T-helper 22 cell (primary cell): ENCODE measurements around the gene OSTC.
"Not testable (repeated sequence)": the region's sequence is repeated elsewhere in the genome, so short reads cannot be mapped to it uniquely, and the experiment has no call there.

Experiments
- DNase-seq: peaks from one replicate; pipeline ENCODE4 v3.0.0-alpha.2; 2020; ENCODE audit warnings: low read depth

OSTC gene

DNA sequence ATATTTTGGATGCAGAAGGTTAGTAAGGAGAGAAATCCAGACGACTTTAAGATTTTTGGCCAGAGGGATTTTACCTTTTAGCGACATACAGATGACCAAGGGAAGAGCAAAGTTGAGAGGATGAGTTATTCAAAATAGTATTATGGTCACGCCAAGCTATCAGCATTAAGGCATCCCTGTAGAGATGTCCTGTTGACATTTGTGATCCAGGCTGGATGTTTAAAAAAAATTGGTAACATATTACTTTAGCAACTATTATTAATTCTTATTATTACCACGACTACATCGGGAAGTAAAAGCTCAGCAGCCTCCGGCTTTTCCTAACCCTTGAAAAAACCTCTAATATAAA is 562 bp upstream of the OSTC start:
- no peak for DNase-seq

DNA sequence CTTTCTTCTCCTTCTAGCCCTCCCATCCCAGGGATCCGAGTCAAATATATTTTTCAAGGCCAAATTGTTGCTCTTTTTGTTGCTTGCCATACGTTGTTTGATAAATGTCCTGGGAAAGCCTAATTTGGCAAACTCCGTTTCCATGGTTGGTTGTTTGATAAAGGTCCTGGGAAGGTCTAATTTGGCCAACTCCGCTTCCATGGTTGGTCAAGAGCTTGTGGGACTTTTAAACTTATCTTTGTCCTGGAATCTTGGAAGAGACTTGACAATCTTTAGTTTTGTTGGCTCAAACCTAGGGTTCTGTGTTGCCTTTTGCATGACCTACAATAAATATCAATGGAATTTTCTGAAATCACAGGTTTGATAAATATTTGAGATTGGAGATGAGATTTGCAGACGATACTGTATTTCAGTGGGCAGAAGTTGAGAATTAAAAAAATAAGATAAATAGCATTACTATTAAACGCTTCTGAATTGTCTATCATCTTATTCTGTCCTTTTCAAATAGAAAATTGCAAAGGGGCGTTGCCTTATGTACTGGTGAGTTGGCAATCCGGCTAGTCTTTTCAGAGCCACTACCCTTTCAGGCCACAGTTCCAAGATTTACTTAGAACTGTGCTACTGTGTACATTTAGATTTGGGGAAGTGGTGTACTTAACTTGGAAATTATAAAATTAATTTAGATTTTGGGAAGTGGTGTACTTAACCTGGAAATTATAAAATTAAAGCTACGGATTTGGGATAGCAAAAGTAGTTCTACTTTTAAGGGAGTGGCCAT is 804 bp downstream of the OSTC start:
- DNase-seq = no peak

DNA sequence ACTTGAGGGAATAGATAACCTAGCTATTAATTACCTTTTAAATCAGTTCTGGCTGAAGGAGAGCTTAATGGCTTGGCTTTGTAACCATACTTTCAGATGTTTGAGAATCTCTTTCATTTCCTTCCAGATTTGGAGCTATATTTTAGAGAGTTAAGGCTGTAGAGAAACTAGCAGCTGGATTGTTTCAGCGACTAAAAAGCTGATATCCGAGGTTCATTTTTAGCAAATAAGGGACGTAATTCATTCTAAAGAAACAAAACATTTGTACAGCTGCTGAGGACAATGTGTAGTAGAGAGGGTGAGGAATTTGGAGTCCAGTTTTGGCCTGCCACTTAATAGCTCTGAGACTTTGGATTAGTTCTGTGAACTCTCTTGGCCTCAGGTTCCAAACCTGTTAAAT is 12.2 kb downstream of the OSTC start:
- DNase-seq = no peak

DNA sequence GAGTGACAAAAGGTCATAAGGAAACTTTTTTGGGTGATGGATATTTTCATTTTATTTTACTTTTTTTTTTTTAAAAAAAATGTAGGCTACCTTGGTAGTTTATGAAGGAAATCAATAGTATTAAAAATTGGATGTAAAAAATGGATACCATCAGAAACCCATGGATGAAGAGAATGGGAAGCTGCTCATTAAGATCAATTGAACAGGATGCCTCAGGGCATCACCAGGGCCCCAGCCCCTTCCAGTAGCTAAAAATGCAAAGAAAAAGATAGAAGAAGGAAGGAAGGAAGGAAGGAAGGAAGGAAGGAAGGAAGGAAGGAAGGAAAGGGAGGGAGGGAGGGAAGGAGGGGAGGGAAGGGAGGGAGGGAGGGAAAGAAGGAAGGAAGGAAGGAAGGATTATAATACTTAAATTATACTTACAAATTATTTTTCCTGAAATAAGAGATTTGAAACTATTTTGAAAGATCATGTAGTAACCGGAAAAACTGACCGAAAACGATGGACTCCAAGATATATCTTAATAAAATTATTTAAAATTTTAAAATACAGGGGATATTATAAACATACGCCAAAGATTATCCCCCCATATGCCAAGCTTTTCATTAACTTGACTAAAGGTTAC is 24.1 kb downstream of the OSTC start:
- no peak for DNase-seq

DNA sequence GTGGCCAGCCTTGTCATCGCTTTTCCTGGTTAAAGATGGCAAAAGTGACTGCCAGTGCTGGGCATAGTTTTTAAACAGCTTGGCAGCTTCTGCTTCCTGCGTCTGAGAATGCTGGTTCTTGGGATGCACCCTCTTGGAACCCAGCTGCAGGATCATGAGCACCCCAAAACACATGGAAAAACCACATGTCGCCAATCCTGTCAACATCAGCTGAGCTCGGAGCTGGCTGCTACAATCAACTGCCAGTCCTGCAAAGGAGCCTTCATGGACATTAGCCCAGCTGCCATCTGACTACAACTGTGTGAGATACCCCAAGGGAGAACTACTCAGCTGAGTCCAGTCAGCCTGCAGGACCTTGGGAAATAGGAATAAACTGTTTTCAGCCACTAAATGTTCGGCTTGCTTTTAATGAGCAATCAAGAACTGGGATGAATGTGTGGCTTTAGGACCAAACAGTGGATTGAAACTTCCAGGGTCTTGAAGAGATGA is 31.0 kb downstream of the OSTC start:
- DNase-seq = no peak

DNA sequence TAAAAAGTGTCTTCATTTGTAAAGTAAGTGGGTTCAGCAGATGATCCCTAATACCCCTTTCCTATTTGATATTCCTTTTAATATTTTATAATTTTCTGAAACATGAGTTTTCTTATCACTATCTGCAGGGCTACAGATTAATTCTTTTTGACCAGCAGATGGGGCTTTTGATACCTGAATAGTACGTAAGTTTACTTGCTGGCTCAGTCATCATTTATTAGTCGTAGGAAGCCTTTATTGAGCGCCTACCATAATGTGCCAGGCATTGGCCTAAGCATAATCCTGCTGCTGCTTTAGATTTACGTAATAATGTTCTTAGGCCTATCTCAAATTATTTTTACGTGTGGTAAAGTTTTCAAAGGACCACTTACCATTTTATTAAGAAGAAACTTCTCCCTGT is 33.1 kb downstream of the OSTC start:
- no peak for DNase-seq

DNA sequence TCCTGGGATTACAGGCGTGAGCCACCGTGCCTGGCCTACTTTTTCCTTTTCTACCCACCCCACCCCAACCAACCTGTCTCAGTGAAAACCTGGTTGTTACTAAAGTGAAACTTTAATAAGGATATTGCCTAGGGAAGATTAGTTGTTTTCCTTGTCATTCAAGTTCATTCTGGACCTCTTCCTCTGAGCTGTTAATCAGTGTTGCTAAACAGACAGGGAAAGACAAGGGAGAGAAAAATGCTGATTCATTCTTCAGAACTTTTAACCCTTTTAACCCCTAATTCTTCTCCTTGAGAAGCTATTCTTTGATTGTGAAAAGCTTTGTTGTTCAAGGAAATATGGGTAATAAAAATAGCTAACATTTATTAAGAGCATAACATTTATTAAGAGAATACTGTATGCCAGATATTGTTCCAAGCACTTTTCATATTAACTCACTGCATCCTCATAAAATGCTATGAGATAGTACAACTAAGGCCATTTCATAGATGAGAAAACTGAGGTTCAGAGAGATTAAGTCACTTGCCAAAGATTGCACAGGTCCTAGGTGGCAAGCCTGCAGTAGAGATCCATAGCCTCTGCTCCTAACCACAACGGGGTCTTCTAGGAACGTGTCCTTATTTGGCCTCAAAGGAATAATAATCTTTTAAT is 34.8 kb downstream of the OSTC start:
- no peak for DNase-seq

DNA sequence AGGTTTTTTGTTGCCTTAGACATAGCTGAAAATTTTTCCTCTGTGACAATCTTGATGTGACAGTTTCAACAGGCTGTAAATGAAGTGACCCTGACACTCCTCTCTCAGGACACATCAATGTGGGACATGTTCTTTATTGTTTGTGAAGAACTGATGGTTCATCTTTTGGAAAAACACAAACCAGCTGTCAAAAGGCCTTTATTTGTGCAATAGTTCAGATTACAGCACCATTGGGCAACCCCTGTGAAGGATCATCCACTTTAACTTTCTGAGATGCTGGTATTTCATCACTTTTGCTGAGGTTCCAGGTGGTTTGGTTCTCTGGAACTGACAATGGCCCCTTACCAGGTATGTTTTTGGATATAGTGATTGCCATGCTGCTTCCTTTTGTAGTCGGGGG is 40.3 kb downstream of the OSTC start:
- no peak for DNase-seq

DNA sequence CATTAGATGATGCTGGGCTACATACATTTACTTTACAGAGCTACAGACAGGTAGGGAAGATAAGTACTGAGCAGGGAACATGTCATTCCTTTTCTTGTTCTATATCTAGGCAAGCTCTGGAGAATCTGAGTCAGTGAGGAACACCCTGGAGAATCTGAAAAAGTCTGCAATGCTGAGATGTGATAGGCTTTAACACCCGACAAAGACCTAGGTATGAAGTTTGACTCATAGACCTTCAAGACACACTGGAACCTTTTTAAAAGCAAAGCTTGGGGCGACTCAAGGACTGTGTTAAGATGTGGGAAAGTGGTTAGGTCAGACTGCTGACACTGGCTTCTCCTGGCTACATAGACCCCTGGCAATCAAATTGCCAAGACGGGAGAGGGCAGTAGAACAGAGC is 42.8 kb downstream of the OSTC start:
- DNase-seq = no peak

DNA sequence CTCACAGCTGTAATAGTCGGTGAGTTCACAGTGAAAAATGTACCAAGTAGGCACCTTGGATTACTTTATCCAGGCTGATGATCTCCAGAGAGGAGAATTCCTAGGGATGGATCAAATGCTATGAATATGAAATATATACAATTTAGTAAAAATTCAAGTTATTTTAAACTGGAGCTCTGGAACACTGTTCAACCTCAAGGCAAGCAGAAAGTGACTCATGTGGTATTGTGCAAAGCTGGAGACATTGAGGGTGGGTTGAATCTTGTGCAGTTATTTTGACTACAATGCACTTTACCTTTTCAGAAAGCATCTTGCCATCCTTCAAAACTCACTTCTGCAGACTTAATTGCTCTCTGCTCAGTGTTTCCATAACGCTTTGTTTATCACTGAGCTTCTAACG is 43.4 kb downstream of the OSTC start:
- no peak for DNase-seq

DNA sequence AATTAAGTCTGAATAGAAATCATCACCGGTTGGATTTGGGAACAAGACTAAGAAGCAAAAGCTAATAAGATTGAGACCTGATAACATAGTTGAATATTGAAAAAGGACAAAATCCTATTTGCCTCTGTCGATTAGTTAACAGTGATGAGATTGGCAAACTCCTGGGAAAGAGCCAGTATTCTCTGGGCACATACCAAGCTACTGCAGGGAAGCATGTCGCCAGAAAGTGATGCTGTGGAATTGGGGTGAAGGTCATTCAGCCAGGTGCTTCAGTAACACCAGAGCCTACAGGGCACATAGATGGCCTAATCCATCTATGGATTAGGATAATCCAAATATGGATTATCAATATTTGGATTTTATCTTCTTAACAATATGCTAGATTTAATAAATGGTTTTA is 44.0 kb downstream of the OSTC start:
- DNase-seq = no peak

DNA sequence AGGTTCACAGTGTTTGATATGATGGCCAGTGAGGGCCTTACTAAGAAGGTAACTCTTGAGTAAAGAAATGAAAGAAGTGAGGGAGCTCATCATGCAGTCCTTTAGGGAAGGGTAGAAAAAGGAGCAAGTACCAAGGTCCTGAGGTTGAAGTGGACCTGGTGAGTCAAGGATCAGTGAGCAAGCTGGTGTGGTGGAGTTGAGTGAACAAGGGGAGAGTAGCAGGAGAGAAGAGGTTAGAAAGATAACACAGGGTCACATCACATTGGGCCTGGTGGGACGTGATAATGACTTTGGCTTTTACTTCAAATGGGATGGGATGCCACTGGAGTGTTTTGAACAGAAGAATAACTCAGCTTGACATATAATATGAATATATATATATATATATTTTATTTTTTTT is 44.7 kb downstream of the OSTC start:
- DNase-seq = no peak

DNA sequence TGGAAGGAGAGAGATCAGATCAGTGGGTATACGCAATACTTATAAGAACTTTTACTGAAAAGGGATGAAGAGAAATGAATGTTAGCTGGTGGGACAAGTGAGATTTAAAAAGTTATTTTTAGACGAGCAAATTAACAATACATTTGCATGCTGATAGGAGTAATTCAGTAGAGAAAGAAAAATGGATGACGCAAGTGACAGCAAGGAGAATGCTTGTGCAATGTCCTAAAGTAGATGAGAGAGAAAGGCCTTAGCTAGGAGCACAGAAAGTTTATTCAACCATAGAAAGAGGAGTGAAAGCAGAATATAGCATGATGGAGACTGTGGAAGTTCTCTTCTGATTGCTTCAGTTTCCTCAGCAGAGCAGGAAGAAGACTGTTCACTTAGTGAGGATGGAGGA is 45.8 kb downstream of the OSTC start:
- DNase-seq = no peak

DNA sequence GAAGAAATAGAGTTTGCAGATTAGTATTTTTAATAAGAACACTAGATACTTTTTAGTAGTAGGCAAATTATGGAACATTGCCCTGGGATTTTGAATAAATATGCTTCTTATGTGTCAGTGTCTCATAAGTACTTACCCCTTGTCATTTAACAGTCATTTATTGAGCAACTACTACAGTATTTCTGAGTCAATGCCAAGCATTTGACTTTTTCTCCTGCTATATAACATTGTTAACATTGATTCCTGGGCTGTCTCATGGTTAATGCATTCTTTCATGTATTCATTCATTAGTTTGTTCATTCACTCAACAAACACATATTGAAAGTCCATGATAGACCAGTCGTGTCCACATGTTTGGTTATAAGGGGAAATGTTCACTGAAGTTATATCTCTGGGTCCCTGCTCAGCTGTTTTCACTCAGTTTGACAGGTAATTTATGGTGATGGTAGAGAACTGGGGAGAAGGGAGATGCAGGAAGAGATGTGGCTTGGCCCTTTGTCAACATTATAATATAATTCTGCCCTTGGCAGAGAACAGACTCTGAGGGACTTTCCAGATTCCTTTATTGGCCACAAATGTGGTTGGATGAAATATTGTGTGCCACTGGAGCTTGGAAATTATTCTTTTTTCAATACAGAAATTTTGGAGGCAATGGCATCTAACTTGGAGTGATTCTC is 49.8 kb downstream of the OSTC start:
- no peak for DNase-seq

DNA sequence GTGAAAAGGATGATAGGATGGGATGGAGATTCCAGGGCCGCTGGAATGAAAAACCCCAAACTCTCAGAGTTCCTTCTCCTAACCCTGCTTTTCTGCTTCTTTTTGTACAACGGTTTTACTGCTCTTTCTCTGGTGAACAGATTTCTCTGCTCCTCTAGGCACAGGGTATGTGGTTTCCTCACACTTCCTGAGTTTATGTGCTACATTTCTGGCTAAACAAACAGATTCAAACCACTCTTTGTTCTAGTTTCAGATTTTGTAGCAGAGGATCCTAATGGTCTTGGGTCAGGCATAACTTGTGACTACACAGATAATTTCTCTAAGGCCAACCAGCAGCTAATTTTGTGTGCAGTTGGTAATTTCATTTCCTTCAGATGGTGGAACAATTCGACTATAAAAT is 52.6 kb downstream of the OSTC start:
- no peak for DNase-seq

DNA sequence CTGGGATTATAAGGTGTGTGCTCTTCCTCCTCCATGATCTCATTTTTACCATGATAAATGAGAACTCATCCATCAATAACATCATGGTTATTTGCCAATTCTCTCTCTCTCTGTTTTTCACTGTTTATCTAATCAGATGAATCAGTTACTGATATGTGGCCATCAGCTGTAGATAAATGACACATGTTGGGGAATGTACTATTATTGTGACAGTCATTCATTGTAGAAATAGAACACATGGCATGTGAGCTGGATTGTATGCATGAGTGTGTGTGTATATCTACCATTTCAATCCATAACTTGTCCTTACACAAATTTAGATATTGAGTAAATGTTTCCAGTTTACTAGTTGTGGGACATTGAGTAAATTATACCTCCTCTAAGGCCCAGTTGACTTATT is 53.0 kb downstream of the OSTC start:
- no peak for DNase-seq

DNA sequence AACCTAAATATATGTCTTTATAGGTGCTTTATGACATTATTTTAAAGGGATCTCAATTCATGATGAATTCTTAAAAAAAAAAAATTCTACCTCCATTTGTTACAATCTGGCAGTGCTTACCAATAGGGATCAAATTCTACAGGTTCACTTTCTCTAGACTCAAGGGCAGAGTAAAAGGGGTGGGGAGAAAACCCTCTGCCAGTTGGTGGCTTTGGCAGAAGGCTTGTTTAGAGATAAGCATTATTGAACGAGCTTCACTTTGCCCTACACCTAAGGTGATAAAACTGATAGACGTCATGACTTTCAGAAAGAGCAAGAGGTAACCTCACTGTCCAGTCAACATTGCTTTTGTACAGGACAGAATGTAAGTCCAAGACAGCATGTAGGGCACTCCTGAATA is 53.6 kb downstream of the OSTC start:
- no peak for DNase-seq

DNA sequence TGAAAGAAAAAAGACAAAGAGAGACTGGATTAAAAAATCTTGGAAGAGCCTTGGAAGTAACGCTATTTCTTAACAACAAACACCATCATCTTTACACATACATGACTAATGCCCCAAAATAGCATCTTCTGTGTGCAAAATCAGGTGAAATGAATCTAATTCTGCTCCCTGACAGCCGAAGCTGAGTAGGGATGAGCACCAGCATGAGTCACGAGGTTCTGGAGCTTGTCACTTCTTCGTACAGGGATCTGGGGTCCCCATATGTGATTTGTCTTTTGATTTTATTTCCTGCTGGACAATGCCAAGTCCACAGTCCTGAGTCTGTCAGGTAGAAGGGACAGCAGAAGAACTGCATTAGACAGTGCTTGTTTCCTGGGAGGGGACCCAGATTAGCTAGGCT is 55.9 kb downstream of the OSTC start:
- no peak for DNase-seq

DNA sequence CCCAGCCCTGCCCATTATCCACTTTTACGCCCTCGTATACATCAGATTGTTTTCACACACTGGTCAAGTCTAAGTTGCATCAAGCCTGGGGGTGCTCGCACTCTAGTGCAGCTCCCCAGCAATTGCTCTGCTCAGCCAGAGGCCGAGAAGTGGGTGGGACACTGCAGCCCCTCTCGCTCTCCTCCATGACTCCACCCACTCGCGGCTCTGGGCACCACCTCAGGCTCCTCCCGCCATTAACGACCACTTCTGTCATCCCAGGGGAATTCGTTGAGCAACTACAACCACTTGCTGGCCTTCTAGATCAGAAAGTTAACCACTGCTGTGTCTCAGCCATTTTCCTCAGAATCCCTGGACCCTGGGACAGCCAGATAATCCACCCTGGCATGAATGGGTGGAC is 58.8 kb downstream of the OSTC start:
- DNase-seq = no peak

DNA sequence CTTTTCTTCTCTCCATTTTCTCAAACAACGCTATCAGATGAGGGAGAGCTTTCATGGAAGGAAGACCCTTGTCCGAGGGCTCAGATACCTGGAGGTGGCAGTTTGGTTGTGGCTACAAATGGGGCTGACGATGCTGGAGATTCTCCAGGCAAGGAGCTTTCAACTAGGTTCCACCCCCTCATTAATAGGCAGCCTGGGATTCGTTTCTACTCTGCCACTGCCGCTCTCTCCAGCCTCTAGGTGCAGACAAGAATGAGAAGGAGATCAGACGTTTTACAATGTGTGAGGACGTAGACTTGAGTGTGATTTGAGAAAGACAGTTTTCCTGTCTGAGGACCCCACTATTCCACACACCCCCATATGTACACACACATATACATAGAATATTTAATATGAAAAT is 59.3 kb downstream of the OSTC start:
- no peak for DNase-seq

DNA sequence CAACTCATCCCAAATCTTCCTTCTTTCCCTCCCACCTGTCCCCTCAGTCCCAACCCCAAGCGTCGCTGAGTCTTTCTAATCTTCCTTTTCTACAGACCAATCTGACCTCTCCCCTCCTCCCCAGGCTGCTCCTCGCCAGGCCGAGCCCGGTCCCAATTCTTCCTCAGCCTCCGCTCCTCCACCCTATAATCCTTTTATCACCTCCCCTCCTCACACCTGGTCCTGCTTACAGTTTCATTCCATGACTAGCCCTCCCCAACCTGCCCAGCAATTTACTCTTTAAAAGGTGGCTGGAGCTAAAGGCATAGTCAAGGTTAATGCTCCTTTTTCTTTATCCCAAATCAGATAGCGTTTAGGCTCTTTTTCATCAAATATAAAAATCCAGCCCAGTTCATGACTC is 60.2 kb downstream of the OSTC start:
- DNase-seq = not testable (repeated sequence)

DNA sequence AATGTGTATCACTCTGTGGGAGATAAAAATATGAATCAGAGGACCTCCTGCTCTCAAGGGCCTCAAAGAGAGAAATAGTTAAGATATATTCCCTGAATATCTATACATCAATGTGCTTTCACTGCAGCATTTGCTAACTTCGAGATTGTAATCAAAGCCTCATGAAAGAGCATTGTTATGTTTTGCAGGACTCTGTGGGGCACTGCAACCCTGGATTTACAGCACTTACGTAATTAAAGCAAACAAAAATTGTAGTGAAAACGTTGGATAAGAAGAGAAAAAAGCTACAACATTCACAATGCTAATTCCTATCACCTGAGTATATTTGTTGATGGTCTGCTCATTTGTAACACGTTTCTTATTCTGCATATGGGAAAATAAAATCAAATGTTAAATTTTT is 64.5 kb downstream of the OSTC start:
- DNase-seq = no peak

DNA sequence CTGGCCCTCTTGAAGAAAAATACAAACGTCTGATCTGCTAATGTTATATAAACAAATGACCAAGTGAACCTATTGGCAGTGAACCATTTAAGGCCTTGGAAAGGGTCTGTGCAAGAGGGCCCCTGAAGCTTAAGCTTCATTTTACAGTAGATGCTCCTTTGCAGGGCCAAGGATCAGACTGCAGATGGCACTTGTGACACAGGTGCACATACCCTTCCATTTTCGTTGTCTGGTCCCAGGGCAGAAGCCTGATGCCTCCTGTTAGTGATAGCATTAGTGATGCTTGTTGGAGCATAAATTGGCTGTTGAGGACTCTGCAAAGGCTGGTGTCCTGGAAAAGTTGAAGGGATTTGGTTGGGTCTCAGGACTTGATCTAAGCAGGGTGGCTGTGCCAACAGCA is 65.9 kb downstream of the OSTC start:
- no peak for DNase-seq
